OCI-M2 (cell line): ENCODE results near the gene OVCA2.

Source experiments
- DNase-seq: peaks from one replicate; lab custom pipeline; 2025; ENCODE audit not compliant: unreplicated experiment; lab: John Stamatoyannopoulos, UW

OVCA2 gene

GRCh38 chr17:2053380-2054261 is 11.8 kb downstream of the OVCA2 start:
- no peak for DNase-seq

DNA sequence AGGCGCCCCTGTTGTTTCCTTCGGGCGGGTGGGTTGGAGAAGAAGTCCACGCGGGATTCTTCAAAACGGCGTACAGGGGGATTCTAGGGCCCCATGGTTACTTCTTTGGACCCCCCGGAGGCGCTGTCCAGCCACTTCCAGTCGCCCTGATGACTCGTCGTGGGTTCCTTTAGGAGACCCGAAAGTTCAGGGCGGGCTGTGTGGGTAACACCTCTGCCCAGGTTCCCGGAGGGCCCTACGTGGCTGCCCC is 12.4 kb downstream of the OVCA2 start:
- DNase-seq = no peak

GRCh38 chr17:2054512-2055291 is 12.9 kb downstream of the OVCA2 start, which contains the start of gene HIC1:
TSS of gene HIC1 (plus strand) at chr17:2055103. CDS start at chr17:2056691, 1,588 bp downstream.
- no peak for DNase-seq

- no peak for DNase-seq
Measured at GRCh38 chr17:2055292-2056205, 13.7 kb downstream of the OVCA2 start.

DNA sequence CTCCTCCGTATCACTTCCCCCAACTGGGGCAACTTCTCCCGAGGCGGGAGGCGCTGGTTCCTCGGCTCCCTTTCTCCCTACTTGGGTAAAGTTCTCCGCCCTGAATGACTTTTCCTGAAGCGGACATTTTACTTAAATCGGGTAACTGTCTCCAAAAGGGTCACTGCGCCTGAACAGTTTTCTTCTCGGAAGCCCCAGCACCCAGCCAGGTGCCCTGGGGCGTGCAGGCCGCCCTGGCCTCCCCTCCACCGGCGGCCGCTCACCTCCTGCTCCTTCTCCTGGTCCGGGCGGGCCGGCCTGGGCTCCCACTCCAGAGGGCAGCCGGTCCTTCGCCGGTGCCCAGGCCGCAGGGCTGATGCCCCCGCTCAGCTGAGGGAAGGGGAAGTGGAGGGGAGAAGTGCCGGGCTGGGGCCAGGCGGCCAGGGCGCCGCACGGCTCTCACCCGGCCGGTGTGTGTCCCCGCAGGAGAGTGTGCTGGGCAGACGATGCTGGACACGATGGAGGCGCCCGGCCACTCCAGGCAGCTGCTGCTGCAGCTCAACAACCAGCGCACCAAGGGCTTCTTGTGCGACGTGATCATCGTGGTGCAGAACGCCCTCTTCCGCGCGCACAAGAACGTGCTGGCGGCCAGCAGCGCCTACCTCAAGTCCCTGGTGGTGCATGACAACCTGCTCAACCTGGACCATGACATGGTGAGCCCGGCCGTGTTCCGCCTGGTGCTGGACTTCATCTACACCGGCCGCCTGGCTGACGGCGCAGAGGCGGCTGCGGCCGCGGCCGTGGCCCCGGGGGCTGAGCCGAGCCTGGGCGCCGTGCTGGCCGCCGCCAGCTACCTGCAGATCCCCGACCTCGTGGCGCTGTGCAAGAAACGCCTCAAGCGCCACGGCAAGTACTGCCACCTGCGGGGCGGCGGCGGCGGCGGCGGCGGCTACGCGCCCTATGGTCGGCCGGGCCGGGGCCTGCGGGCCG is 14.7 kb downstream of the OVCA2 start:
- DNase-seq = no peak

GRCh38 chr17:2057175-2057759 is 15.4 kb downstream of the OVCA2 start:
- DNase-seq = no peak

DNA sequence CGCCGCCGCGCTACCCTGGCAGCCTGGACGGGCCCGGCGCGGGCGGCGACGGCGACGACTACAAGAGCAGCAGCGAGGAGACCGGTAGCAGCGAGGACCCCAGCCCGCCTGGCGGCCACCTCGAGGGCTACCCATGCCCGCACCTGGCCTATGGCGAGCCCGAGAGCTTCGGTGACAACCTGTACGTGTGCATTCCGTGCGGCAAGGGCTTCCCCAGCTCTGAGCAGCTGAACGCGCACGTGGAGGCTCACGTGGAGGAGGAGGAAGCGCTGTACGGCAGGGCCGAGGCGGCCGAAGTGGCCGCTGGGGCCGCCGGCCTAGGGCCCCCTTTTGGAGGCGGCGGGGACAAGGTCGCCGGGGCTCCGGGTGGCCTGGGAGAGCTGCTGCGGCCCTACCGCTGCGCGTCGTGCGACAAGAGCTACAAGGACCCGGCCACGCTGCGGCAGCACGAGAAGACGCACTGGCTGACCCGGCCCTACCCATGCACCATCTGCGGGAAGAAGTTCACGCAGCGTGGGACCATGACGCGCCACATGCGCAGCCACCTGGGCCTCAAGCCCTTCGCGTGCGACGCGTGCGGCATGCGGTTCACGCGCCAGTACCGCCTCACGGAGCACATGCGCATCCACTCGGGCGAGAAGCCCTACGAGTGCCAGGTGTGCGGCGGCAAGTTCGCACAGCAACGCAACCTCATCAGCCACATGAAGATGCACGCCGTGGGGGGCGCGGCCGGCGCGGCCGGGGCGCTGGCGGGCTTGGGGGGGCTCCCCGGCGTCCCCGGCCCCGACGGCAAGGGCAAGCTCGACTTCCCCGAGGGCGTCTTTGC is 16.2 kb downstream of the OVCA2 start:
- no peak for DNase-seq

GRCh38 chr17:2058586-2059546 is 17.0 kb downstream of the OVCA2 start:
- DNase-seq = no peak

DNA sequence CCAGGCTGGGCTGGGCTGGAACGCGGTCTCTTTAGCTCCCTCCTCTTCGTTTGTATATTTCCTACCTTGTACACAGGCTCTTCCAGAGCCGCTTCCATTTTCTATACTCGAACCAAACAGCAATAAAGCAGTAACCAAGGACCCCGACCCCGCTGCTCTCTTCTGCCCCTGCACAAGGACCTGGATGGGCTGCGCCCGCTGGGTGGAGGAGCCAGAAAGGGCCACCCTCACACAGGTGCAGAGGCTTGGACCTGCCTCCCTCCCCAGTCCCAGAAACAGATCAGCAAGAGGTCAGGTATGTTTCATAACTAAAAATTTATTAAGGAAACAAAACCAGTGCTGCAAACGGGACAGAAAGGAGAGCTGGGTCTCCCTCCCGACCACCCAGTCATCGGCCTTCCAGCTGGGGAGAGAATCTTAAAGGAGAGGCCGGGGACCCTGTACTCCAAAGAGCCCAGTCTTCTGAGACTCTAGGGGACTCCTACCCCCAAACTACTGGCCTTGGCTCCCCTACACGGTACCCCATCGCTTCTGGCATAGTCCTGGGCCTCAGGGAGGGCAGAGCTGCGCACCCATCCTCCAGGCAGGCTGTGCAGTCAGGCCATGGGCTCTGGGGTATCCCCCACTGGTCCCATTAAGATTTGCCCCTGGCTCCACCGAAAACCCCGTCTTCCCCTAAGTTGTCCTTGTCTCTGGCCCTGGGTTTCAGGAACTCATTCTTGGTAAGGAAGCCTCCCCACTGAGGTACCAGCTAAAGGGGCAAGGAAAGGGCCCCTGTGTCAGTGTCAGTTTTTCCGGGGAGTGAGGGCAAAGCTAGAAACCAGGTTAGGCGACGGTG is 17.9 kb downstream of the OVCA2 start:
- no peak for DNase-seq

- no peak for DNase-seq
Measured at GRCh38 chr17:2060385-2060658, 18.5 kb downstream of the OVCA2 start.

DNA sequence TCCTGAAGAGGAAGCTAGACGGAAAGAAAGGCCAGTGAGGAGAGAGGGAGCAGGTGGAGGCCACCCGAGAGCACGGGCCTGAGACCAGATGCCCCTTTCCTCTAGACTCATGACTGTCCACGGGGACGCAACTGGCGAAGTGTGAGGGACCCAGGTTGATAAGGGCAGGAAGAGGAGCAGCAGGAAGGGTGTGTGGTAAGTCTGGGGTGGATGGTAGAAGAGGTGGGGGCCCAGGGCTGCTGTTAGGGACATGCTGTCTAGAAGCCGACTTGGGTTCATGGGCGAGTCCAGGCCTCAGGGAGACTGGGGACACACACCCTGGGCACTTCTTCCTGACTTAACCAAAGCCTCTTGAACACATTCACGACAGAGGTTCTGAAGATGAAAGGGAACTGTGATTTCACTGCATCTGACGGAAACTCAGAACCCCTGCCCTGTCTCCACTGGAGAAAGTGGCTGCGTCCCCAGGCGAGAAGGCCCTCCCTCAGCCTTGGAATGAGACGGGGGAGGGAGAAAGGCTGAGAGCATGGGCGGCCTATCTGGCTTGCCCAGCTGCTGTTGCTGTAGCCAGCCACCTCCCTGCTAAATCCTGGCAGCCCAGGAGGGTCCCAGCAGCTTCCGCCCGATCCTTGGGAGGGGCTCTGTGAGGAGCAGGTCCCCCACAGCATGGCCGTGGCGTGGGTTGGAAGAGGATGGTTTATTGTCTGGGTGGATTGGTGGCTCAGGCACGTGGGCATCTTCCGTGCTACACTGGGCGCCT is 19.0 kb downstream of the OVCA2 start:
- no peak for DNase-seq

- no peak for DNase-seq
Measured at GRCh38 chr17:2061441-2061958, 19.7 kb downstream of the OVCA2 start.

- no peak for DNase-seq
Measured at GRCh38 chr17:2062571-2063183, 20.9 kb downstream of the OVCA2 start.

GRCh38 chr17:2063261-2064146 is 21.7 kb downstream of the OVCA2 start:
- DNase-seq = no peak

GRCh38 chr17:2064147-2064489 is 22.3 kb downstream of the OVCA2 start:
- no peak for DNase-seq
